IPS-20b (cell line): ENCODE data around the gene BTN3A1.
"Not testable (repeated sequence)": the region's sequence is repeated elsewhere in the genome, so short reads cannot be mapped to it uniquely, and the experiment has no call there.

Source experiments
- H3K27ac ChIP-seq: one replicate; pipeline ENCODE4 v1.5.1; 2013; ENCODE audit warnings: low read length
- H3K27me3 ChIP-seq: 2 replicates; pipeline ENCODE4 v1.6.1; 2013; ENCODE audit warnings: mild to moderate bottlenecking, low read length, inconsistent platforms; ENCODE audit not compliant: insufficient read depth
- H3K36me3 ChIP-seq: 2 replicates; pipeline ENCODE4 v1.6.1; 2013; ENCODE audit warnings: low read depth, mild to moderate bottlenecking, inconsistent platforms, low read length, moderate library complexity; ENCODE audit not compliant: insufficient read depth
- H3K4me1 ChIP-seq: 2 replicates; pipeline ENCODE4 v1.6.1; 2013; ENCODE audit warnings: mild to moderate bottlenecking, control low read depth, inconsistent platforms, low read length, moderate library complexity; ENCODE audit not compliant: insufficient read depth
- H3K4me3 ChIP-seq: 2 replicates; pipeline ENCODE4 v1.5.1; 2013; ENCODE audit warnings: mild to moderate bottlenecking, low read length, inconsistent platforms
- H3K9ac ChIP-seq: 2 replicates; pipeline ENCODE4 v1.6.1; 2013; ENCODE audit warnings: low read depth, mild to moderate bottlenecking, inconsistent platforms, low read length, moderate library complexity
- H3K9me3 ChIP-seq: 2 replicates; pipeline ENCODE4 v1.6.1; 2013; ENCODE audit warnings: mild to moderate bottlenecking, low read depth, low read length, inconsistent platforms; ENCODE audit not compliant: insufficient read depth

BTN3A1 gene

GRCh38 chr6:26432627-26433201 lies 30.6 kb downstream of the BTN3A1 start:
- no peak overlapping the region for H3K9ac ChIP-seq
- H3K4me3 ChIP-seq, result no peak overlapping the region
- peaks cover 9% of the 10 kb centered on the region for H3K9me3 ChIP-seq
- H3K27me3 ChIP-seq, result no peaks in the 10 kb centered on the region
- no peaks in the 10 kb centered on the region for H3K4me1 ChIP-seq
- no peak overlapping the region for H3K27ac ChIP-seq
- H3K36me3 ChIP-seq, result peaks cover 26% of the 10 kb centered on the region

GRCh38 chr6:26433680-26434079 lies 31.6 kb downstream of the BTN3A1 start:
- H3K27ac ChIP-seq, H3K9ac ChIP-seq, H3K4me3 ChIP-seq, H3K9me3 ChIP-seq, H3K27me3 ChIP-seq, H3K4me1 ChIP-seq: not testable (repeated sequence)
- H3K36me3 ChIP-seq, result peaks cover 21% of the 10 kb centered on the region

GRCh38 chr6:26436018-26436417 lies 33.9 kb downstream of the BTN3A1 start:
- Histone ChIP-seq H3K27me3 (no peaks in the 10 kb centered on the region), H3K27ac (no peak overlapping the region), H3K36me3 (peaks cover 16% of the 10 kb centered on the region), H3K4me3 (no peak overlapping the region), H3K9ac (no peak overlapping the region), H3K9me3 (peaks cover 9% of the 10 kb centered on the region), H3K4me1 (no peaks in the 10 kb centered on the region)

- Histone ChIP-seq H3K9me3 (peaks cover 9% of the 10 kb centered on the region), H3K27ac (no peak overlapping the region), H3K4me3 (no peak overlapping the region), H3K27me3 (no peaks in the 10 kb centered on the region), H3K4me1 (no peaks in the 10 kb centered on the region), H3K9ac (no peak overlapping the region), H3K36me3 (peaks cover 1% of the 10 kb centered on the region; the same call in 1 of the 2 replicates)
Observed at GRCh38 chr6:26437550-26437949, 35.5 kb downstream of the BTN3A1 start.

GRCh38 chr6:26438000-26438399 lies 35.9 kb downstream of the BTN3A1 start:
- Histone ChIP-seq H3K27ac (no peak overlapping the region), H3K4me1 (no peaks in the 10 kb centered on the region)

GRCh38 chr6:26439151-26440125 lies 37.4 kb downstream of the BTN3A1 start:
- no peaks in the 10 kb centered on the region for H3K36me3 ChIP-seq
- no peaks in the 10 kb centered on the region for H3K27me3 ChIP-seq
- no peak overlapping the region for H3K4me3 ChIP-seq
- peaks cover 1% of the 10 kb centered on the region for H3K9me3 ChIP-seq
- no peak overlapping the region for H3K27ac ChIP-seq
- H3K9ac ChIP-seq, result no peak overlapping the region
- H3K4me1 ChIP-seq, result no peaks in the 10 kb centered on the region

More at GRCh38 chr6:26438000-26438399, 35.9 kb downstream of the BTN3A1 start:
- H3K9me3 ChIP-seq, result peaks cover 9% of the 10 kb centered on the region
- no peak overlapping the region for H3K4me3 ChIP-seq
- no peak overlapping the region for H3K9ac ChIP-seq
- H3K27me3 ChIP-seq, result no peaks in the 10 kb centered on the region
- H3K36me3 ChIP-seq, result no peaks in the 10 kb centered on the region

- H3K27ac ChIP-seq, result no peak overlapping the region
- H3K4me3 ChIP-seq, result no peak overlapping the region
- H3K36me3 ChIP-seq, result no peaks in the 10 kb centered on the region
- H3K9me3 ChIP-seq, result no peaks in the 10 kb centered on the region
- H3K4me1 ChIP-seq, result no peaks in the 10 kb centered on the region
- H3K9ac ChIP-seq, result no peak overlapping the region
- H3K27me3 ChIP-seq, result no peaks in the 10 kb centered on the region
Observed at GRCh38 chr6:26440977-26441358, 38.9 kb downstream of the BTN3A1 start.

GRCh38 chr6:26441977-26442376 lies 39.9 kb downstream of the BTN3A1 start:
- H3K27ac ChIP-seq, result no peak overlapping the region
- H3K4me1 ChIP-seq, result no peaks in the 10 kb centered on the region
- H3K9me3 ChIP-seq, result no peaks in the 10 kb centered on the region
- H3K9ac ChIP-seq, result no peak overlapping the region
- H3K27me3 ChIP-seq, result no peaks in the 10 kb centered on the region
- H3K4me3 ChIP-seq, result no peak overlapping the region
- no peaks in the 10 kb centered on the region for H3K36me3 ChIP-seq

GRCh38 chr6:26445934-26446667 lies 44.0 kb downstream of the BTN3A1 start:
- no peak overlapping the region for H3K27ac ChIP-seq
- no peaks in the 10 kb centered on the region for H3K4me1 ChIP-seq
- H3K4me3 ChIP-seq, result no peak overlapping the region
- no peaks in the 10 kb centered on the region for H3K27me3 ChIP-seq
- no peaks in the 10 kb centered on the region for H3K36me3 ChIP-seq
- no peaks in the 10 kb centered on the region for H3K9me3 ChIP-seq
- no peak overlapping the region for H3K9ac ChIP-seq

GRCh38 chr6:26447257-26447656 lies 45.2 kb downstream of the BTN3A1 start:
- Histone ChIP-seq H3K27ac (no peak overlapping the region), H3K27me3 (no peaks in the 10 kb centered on the region), H3K9me3 (no peaks in the 10 kb centered on the region), H3K36me3 (no peaks in the 10 kb centered on the region), H3K4me1 (no peaks in the 10 kb centered on the region), H3K9ac (no peak overlapping the region), H3K4me3 (no peak overlapping the region)

- Histone ChIP-seq H3K4me1 (no peaks in the 10 kb centered on the region), H3K27ac (no peak overlapping the region), H3K36me3 (no peaks in the 10 kb centered on the region)
Observed at GRCh38 chr6:26450240-26450639, 48.2 kb downstream of the BTN3A1 start.

More at GRCh38 chr6:26450240-26450639, 48.2 kb downstream of the BTN3A1 start:
- H3K27me3 ChIP-seq, result no peaks in the 10 kb centered on the region
- no peak overlapping the region for H3K4me3 ChIP-seq
- H3K9ac ChIP-seq, result no peak overlapping the region
- H3K9me3 ChIP-seq, result no peaks in the 10 kb centered on the region
